ENCODE results near the gene COCH. TPM values are rescaled to one million over a fixed set of nuclear protein-coding genes. Genes with fewer than 3 reads are reported as not detected.
"Not testable (repeated sequence)": the region's sequence is repeated elsewhere in the genome, so short reads cannot be mapped to it uniquely, and the experiment has no call there.

Gene COCH
- total RNA-seq, 1 donor from 2014 or later: 16.9 TPM

- Mint-ChIP-seq H3K36me3 (ENCODE audit: low read depth) (peaks cover 20% of the 10 kb centered on the region), H3K4me1 (no peaks in the 10 kb centered on the region), H3K27me3 (ENCODE audit: low read depth) (no peaks in the 10 kb centered on the region), H3K27ac (ENCODE audit: unreplicated experiment) (peak overlapping the region; percentile 74), H3K4me3 (no peak overlapping the region), H3K9me3 (no peaks in the 10 kb centered on the region)
- no peak for DNase-seq (ENCODE audit: low read depth, low spot score)
- TF ChIP-seq, protein P1, sequence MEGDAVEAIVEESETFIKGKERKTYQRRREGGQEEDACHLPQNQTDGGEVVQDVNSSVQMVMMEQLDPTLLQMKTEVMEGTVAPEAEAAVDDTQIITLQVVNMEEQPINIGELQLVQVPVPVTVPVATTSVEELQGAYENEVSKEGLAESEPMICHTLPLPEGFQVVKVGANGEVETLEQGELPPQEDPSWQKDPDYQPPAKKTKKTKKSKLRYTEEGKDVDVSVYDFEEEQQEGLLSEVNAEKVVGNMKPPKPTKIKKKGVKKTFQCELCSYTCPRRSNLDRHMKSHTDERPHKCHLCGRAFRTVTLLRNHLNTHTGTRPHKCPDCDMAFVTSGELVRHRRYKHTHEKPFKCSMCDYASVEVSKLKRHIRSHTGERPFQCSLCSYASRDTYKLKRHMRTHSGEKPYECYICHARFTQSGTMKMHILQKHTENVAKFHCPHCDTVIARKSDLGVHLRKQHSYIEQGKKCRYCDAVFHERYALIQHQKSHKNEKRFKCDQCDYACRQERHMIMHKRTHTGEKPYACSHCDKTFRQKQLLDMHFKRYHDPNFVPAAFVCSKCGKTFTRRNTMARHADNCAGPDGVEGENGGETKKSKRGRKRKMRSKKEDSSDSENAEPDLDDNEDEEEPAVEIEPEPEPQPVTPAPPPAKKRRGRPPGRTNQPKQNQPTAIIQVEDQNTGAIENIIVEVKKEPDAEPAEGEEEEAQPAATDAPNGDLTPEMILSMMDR (conservative IDR thresholded peaks at IDR 0.05): no peak
These were observed 22.1 kb downstream of the COCH start for GRCh38 chr14:30896435-30896834.

- H3K27ac Mint-ChIP-seq (ENCODE audit: unreplicated experiment); DNase-seq (ENCODE audit: low read depth, low spot score); H3K4me1 Mint-ChIP-seq; H3K4me3 Mint-ChIP-seq; H3K27me3 Mint-ChIP-seq (ENCODE audit: low read depth); H3K9me3 Mint-ChIP-seq: not testable (repeated sequence)
- peaks cover 23% of the 10 kb centered on the region for H3K36me3 Mint-ChIP-seq (ENCODE audit: low read depth)
These were observed 22.8 kb downstream of the COCH start for GRCh38 chr14:30897121-30897520.

- Mint-ChIP-seq H3K4me3 (no peak overlapping the region), H3K27me3 (ENCODE audit: low read depth) (no peaks in the 10 kb centered on the region), H3K4me1 (no peaks in the 10 kb centered on the region), H3K9me3 (no peaks in the 10 kb centered on the region), H3K36me3 (ENCODE audit: low read depth) (peaks cover 18% of the 10 kb centered on the region), H3K27ac (ENCODE audit: unreplicated experiment) (no peak overlapping the region)
- TF ChIP-seq, protein P1 (conservative IDR thresholded peaks at IDR 0.05): no peak
- no peak for DNase-seq (ENCODE audit: low read depth, low spot score)
These were observed 29.1 kb downstream of the COCH start for GRCh38 chr14:30903285-30904124.

DNA sequence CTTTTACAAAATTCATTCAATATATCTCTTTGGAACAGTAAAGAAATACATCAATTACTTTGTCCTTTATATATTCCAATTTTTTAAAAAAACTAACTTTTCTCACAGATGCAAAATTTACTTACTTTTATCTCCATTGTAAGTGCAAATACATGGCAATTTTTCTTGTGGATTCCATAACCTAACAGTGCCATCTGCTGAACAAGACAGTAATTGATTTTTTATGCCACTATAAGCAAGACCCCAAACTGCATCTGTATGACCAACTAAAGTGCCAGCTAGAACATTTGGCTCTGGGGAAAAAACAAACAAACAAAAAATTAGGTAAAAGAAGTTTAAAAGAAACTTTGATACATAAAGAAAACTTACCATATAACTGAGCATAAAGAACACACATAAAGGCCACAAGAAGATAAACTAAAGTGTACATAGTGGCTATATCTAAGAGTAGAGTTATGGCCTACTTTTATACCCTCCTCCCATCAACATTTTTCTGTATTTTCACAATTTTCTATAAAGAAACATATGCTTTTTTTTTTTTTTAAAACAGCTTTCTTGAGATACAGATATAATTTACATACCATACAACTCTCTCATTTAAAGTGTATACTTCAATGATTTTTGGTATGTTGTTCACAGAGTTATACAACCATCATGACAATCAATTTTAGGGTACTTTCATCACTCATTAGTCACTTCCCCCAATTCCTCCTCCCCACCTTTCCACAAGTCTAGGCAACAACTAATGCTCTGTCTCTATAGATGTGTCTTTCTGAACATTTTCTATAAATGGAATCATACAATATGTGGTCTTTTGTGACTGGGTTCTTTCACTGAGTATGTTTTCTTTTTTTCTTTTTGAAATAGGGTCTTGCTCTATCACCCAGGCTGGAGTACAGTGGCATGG, 32.6 kb downstream of the COCH start:
- TF ChIP-seq, protein P1 (conservative IDR thresholded peaks at IDR 0.05): peak; percentile 53
- H3K27me3 Mint-ChIP-seq (ENCODE audit: low read depth): no peaks in the 10 kb centered on the region
- H3K27ac Mint-ChIP-seq (ENCODE audit: unreplicated experiment): no peak overlapping the region
- no peaks in the 10 kb centered on the region for H3K4me1 Mint-ChIP-seq
- H3K4me3 Mint-ChIP-seq: no peak overlapping the region
- H3K9me3 Mint-ChIP-seq: no peaks in the 10 kb centered on the region
- no peak for DNase-seq (ENCODE audit: low read depth, low spot score)
- H3K36me3 Mint-ChIP-seq (ENCODE audit: low read depth): peaks cover 10% of the 10 kb centered on the region

- Mint-ChIP-seq H3K9me3 (no peaks in the 10 kb centered on the region), H3K4me3 (no peak overlapping the region), H3K36me3 (ENCODE audit: low read depth) (peaks cover 10% of the 10 kb centered on the region), H3K27ac (ENCODE audit: unreplicated experiment) (no peak overlapping the region), H3K27me3 (ENCODE audit: low read depth) (no peaks in the 10 kb centered on the region), H3K4me1 (no peaks in the 10 kb centered on the region)
- TF ChIP-seq, protein P1 (conservative IDR thresholded peaks at IDR 0.05): no peak
- no peak for DNase-seq (ENCODE audit: low read depth, low spot score)
These were observed 33.3 kb downstream of the COCH start for GRCh38 chr14:30907659-30908057.
